Activated naive CD4-positive, alpha-beta T cell treated with anti-CD3 and anti-CD28 coated beads, Interleukin-2, amount 10 ng/mL, durations not matched to agents 7 days and 5 days (primary cell): ENCODE results near the gene CYP2W1.

Source experiments
- CTCF ChIA-PET: fragments of 350-600 bp; sonication (Branson Sonifier 250); formaldehyde crosslinking; loops from one replicate; lab custom pipeline; 2021; ENCODE audit warnings: antibody characterized with exemption; lab: Charles Lee
- DNase-seq: peaks from one replicate; pipeline ENCODE4 v3.0.0-alpha.2; 2020
- H3K27ac Mint-ChIP-seq: one replicate; pipeline ENCODE4 v1.8.0; 2021; ENCODE audit warnings: mild to moderate bottlenecking, moderate library complexity, mixed read lengths
- H3K27me3 Mint-ChIP-seq: one replicate; pipeline ENCODE4 v1.8.0; 2021; ENCODE audit warnings: mild to moderate bottlenecking, mixed read lengths
- H3K36me3 Mint-ChIP-seq: one replicate; pipeline ENCODE4 v1.8.0; 2021; ENCODE audit warnings: mixed read lengths
- H3K4me1 Mint-ChIP-seq: one replicate; pipeline ENCODE4 v1.8.0; 2021; ENCODE audit warnings: mixed read lengths
- H3K4me3 Mint-ChIP-seq: one replicate; pipeline ENCODE4 v1.8.0; 2021; ENCODE audit warnings: mild to moderate bottlenecking, moderate library complexity, mixed read lengths
- H3K9me3 Mint-ChIP-seq: one replicate; pipeline ENCODE4 v1.8.0; 2021; ENCODE audit warnings: mixed read lengths

CYP2W1 gene

DNA sequence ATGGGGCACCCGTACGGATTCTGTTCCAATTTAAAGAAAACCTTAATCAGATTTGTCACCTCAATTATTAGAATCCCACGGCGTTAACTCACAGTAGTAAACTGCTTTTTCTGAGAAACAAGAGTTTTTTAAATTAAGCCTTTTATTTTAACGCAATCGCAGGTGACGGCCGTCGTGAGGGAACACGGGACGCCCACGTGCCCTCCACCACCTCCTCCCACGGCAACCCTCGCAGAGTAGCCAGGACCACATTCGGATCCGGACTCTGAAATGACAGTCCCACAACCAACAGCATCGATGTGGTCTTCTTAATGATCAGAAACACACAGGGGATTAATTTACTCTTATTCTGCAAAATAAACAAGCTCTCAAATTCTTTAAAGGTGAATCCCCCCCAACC lies 39.4 kb downstream of the CYP2W1 start:
- H3K9me3 Mint-ChIP-seq, result peaks cover 3% of the 10 kb centered on the region
- H3K27ac Mint-ChIP-seq, result no peak overlapping the region
- peaks cover 16% of the 10 kb centered on the region for H3K4me1 Mint-ChIP-seq
- CTCF ChIA-PET, result no interaction called here
- H3K27me3 Mint-ChIP-seq, result no peaks in the 10 kb centered on the region
- H3K4me3 Mint-ChIP-seq, result no peak overlapping the region
- no peak for DNase-seq
- H3K36me3 Mint-ChIP-seq, result peaks cover 21% of the 10 kb centered on the region

DNA sequence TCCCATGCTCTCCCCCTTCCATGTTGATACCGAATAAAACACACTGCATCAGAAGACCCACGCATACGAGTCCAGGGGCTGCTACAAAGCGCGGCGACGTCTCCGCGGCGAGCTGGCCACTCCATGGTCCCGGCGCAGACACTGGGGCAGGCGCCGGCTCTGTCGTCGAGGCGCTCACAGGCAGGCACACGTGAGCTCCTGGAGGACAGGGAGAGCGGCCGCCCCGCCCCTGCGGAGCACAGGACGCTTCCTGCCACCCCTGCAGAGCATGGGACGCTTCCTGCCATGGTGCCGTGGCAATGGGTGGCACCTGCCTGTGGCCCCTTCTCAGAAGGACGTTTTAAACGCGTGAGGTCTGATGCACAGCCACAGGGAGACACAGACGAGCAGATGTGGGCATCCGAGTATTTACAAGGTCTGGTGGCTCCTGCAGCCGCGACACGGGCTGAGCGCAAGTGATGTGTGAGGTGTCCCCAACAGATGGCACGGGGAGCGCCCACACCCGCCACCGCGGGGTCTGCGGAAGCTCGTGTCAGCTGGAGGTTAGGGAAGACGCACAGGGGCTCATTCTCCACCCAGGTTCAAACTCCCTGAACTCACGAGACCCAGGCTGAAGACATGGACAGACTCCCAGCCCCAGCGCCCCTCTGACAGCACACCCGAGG lies 40.0 kb downstream of the CYP2W1 start:
- Mint-ChIP-seq H3K27ac (no peak overlapping the region), H3K9me3 (peaks cover 3% of the 10 kb centered on the region), H3K4me1 (peaks cover 15% of the 10 kb centered on the region), H3K4me3 (no peak overlapping the region), H3K27me3 (no peaks in the 10 kb centered on the region), H3K36me3 (peaks cover 20% of the 10 kb centered on the region)
- CTCF ChIA-PET, result no interaction called here
- DNase-seq, result no peak

DNA sequence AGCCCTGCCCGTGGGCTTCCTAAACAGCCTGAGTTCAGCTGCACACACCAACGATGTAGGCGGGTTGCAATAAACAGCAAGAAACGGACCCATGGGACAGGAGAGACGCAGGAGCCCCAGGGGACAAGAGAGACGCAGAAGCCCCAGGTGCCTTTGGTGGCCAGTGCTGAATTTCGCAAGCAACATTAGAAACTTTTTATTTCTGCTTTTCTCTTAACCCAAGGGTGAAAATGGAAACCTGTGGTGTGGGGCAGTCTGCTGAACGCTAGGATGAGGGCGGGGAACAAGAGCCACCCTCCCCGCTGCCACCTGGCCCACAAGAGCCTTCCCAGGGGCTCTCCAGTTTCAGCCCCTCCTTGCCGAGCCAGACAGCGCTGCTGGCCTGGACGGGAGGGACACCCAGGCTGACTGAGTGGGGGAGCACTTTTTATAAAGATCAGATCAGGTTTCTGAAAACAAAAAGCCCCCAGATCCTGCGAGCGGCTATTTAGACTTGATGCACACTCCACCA lies 41.4 kb downstream of the CYP2W1 start:
- no peaks in the 10 kb centered on the region for H3K27me3 Mint-ChIP-seq
- no peak for DNase-seq
- no peak overlapping the region for H3K4me3 Mint-ChIP-seq
- CTCF ChIA-PET, result interaction anchor here (0.8 to 2.5 kb wide), 2 partner anchors 27 to 31 kb away, joined by 3 to 7 read pairs; no protein-coding TSS in a partner anchor
- H3K4me1 Mint-ChIP-seq, result peaks cover 16% of the 10 kb centered on the region
- no peak overlapping the region for H3K27ac Mint-ChIP-seq
- H3K9me3 Mint-ChIP-seq, result peaks cover 3% of the 10 kb centered on the region
- H3K36me3 Mint-ChIP-seq, result peaks cover 13% of the 10 kb centered on the region

DNA sequence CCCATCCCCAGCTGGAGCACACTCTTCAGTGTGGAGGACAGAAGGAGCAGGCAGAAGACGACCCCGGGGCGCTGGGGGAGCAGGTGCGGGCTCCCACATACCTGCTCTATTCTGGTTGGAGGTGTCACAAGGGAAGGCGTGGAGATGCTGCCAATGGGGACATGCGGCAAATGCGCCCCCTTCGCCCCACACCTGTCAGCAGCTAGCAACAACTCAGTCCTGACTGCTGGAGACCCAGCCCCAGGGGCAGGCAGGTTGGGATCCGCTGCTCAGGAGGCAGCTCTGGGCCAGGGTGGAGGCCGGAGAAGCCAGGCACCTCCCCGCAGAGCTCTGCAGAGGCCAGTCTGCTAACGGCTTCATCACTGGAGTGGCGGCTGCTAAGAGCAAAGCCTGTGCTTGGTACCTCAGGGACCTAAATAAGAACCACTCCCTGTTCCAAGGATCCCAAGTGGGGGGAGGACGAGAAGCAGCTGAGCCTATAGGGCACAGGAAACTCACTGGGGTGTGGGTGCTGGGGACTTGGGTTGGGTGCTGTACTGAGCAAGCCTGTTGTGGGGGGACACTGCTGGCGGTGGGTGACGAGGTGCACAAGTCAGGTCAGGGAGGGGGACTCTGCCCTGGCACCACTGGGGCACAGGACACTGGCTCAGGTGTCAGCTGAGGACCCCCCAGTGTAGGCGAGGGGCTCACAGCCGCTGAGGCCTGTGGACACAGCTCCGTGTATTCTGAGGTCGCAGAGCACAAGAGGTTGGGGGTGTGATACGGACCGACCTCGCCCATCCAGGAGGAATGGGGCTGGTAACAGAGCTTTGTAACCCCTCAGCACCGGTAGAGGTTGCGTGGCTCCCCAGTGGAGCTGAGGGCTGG lies 42.1 kb downstream of the CYP2W1 start:
- Mint-ChIP-seq H3K27me3 (no peaks in the 10 kb centered on the region), H3K9me3 (peaks cover 3% of the 10 kb centered on the region), H3K36me3 (peaks cover 13% of the 10 kb centered on the region), H3K27ac (no peak overlapping the region), H3K4me3 (no peak overlapping the region), H3K4me1 (peaks cover 23% of the 10 kb centered on the region)
- no peak for DNase-seq
- CTCF ChIA-PET, result interaction anchor here (0.9 to 2.5 kb wide), 4 partner anchors 26 to 158 kb away, joined by 3 to 7 read pairs (median 5); no protein-coding TSS in a partner anchor

- Mint-ChIP-seq H3K9me3 (peaks cover 3% of the 10 kb centered on the region), H3K4me1 (peaks cover 28% of the 10 kb centered on the region), H3K27me3 (no peaks in the 10 kb centered on the region), H3K27ac (no peak overlapping the region), H3K4me3 (peak overlapping the region; percentile 41), H3K36me3 (peaks cover 13% of the 10 kb centered on the region)
- no peak for DNase-seq
- CTCF ChIA-PET, result interaction anchor here (1.1 to 2.5 kb wide), 4 partner anchors 18 to 40 kb away, joined by 3 to 7 read pairs (median 6); partner anchors contain the start of gene GPR146
These were observed 43.0 kb downstream of the CYP2W1 start for GRCh38 chr7:1025743-1026581.

DNA sequence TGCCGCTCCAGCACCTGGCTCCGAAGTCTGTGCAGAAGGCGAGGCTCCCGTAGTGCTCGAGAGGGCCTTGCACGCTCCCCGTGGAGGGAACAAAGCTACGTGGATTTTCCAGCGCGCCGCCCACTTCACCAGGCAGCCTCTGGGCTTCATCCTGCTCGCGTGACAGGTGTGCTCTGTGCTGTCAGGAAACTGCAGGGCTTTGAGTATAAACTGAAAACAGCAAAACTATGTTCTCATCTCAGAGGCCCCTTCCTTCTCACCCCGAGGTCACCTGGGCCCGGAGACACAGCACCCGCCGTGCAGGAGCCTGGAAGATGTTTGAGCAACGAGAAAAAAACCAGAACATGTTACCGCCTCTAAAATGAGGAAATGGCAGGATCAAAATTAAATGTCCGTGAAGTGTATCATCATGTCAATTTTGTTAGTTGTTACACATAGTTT lies 43.8 kb downstream of the CYP2W1 start:
- Mint-ChIP-seq H3K4me3 (peak overlapping the region; percentile 41), H3K9me3 (peaks cover 2% of the 10 kb centered on the region), H3K36me3 (peaks cover 8% of the 10 kb centered on the region), H3K27ac (no peak overlapping the region), H3K4me1 (peaks cover 30% of the 10 kb centered on the region), H3K27me3 (no peaks in the 10 kb centered on the region)
- no peak for DNase-seq
- CTCF ChIA-PET, result interaction anchor here (1.9 kb wide), 1 partner anchor 18 kb away, joined by 5 read pairs; the partner anchor contains the start of gene GPR146

- no peak overlapping the region for H3K27ac Mint-ChIP-seq
- H3K4me3 Mint-ChIP-seq, result peak overlapping the region; percentile 57
- peaks cover 33% of the 10 kb centered on the region for H3K4me1 Mint-ChIP-seq
- CTCF ChIA-PET, result interaction anchor here (1.2 to 1.9 kb wide), 2 partner anchors 17 to 38 kb away, joined by 4 to 5 read pairs; partner anchors contain the start of gene GPR146
- no peaks in the 10 kb centered on the region for H3K27me3 Mint-ChIP-seq
- peaks cover 2% of the 10 kb centered on the region for H3K9me3 Mint-ChIP-seq
- peaks cover 7% of the 10 kb centered on the region for H3K36me3 Mint-ChIP-seq
- no peak for DNase-seq
These were observed 44.5 kb downstream of the CYP2W1 start for GRCh38 chr7:1027242-1028043.

- no peaks in the 10 kb centered on the region for H3K27me3 Mint-ChIP-seq
- no peak overlapping the region for H3K27ac Mint-ChIP-seq
- peaks cover 39% of the 10 kb centered on the region for H3K4me1 Mint-ChIP-seq
- peak overlapping the region; percentile 68 for H3K4me3 Mint-ChIP-seq
- no peaks in the 10 kb centered on the region for H3K9me3 Mint-ChIP-seq
- peaks cover 4% of the 10 kb centered on the region for H3K36me3 Mint-ChIP-seq
- CTCF ChIA-PET, result interaction anchor here (1.2 to 1.9 kb wide), 3 partner anchors 16 to 38 kb away, joined by 3 to 5 read pairs (median 4); partner anchors contain the start of gene GPR146
- peak; percentile 87 for DNase-seq
These were observed 45.2 kb downstream of the CYP2W1 start for GRCh38 chr7:1028044-1028770.

- peaks cover 47% of the 10 kb centered on the region for H3K4me1 Mint-ChIP-seq
- no peaks in the 10 kb centered on the region for H3K27me3 Mint-ChIP-seq
- no peaks in the 10 kb centered on the region for H3K9me3 Mint-ChIP-seq
- CTCF ChIA-PET, result interaction anchor here (1.1 to 1.5 kb wide), 2 partner anchors 16 to 37 kb away, joined by 3 read pairs; no protein-coding TSS in a partner anchor
- H3K36me3 Mint-ChIP-seq, result peaks cover 4% of the 10 kb centered on the region
- peak overlapping the region; percentile 68 for H3K4me3 Mint-ChIP-seq
- DNase-seq, result peak; percentile 73
- H3K27ac Mint-ChIP-seq, result peak overlapping the region; percentile 73
These were observed 46.0 kb downstream of the CYP2W1 start for GRCh38 chr7:1028775-1029636.

GRCh38 chr7:1029637-1030443 lies 46.9 kb downstream of the CYP2W1 start:
- Mint-ChIP-seq H3K9me3 (no peaks in the 10 kb centered on the region), H3K27me3 (no peaks in the 10 kb centered on the region), H3K4me1 (peaks cover 54% of the 10 kb centered on the region), H3K4me3 (peak overlapping the region; percentile 68), H3K27ac (no peak overlapping the region), H3K36me3 (peaks cover 4% of the 10 kb centered on the region)
- CTCF ChIA-PET, result interaction anchor here (1.1 to 1.5 kb wide), 2 partner anchors 16 to 38 kb away, joined by 3 read pairs; no protein-coding TSS in a partner anchor
- DNase-seq, result no peak
